Measurements from ENCODE around the gene STX1A.
"Not testable (repeated sequence)": the region's sequence is repeated elsewhere in the genome, so short reads cannot be mapped to it uniquely, and the experiment has no call there.

STX1A gene

DNA sequence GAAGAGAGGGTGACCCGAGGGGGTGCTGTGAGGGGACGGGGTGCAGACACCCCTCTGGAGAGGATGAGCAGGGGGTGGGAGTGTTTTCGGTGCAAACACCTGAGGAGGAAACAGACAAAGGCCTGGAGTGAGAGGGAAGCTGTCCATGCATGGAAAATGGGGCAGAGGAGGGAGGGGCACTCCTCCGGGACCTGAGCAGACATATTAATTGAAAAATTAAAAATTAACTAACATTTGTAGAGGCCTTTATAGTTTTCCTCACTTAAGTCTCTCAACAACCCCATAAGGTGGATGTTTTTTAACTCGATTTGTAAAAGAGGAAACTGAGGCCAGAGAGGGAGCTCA lies 50.6 kb downstream of the STX1A start:
- TF ChIP-seq, protein P1, sequence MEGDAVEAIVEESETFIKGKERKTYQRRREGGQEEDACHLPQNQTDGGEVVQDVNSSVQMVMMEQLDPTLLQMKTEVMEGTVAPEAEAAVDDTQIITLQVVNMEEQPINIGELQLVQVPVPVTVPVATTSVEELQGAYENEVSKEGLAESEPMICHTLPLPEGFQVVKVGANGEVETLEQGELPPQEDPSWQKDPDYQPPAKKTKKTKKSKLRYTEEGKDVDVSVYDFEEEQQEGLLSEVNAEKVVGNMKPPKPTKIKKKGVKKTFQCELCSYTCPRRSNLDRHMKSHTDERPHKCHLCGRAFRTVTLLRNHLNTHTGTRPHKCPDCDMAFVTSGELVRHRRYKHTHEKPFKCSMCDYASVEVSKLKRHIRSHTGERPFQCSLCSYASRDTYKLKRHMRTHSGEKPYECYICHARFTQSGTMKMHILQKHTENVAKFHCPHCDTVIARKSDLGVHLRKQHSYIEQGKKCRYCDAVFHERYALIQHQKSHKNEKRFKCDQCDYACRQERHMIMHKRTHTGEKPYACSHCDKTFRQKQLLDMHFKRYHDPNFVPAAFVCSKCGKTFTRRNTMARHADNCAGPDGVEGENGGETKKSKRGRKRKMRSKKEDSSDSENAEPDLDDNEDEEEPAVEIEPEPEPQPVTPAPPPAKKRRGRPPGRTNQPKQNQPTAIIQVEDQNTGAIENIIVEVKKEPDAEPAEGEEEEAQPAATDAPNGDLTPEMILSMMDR (IDR thresholded peaks at IDR 0.05; ENCODE audit: extremely low read depth, missing control alignments) = no peak
- DNase-seq (ENCODE audit: low spot score) = peak; percentile 42

DNA sequence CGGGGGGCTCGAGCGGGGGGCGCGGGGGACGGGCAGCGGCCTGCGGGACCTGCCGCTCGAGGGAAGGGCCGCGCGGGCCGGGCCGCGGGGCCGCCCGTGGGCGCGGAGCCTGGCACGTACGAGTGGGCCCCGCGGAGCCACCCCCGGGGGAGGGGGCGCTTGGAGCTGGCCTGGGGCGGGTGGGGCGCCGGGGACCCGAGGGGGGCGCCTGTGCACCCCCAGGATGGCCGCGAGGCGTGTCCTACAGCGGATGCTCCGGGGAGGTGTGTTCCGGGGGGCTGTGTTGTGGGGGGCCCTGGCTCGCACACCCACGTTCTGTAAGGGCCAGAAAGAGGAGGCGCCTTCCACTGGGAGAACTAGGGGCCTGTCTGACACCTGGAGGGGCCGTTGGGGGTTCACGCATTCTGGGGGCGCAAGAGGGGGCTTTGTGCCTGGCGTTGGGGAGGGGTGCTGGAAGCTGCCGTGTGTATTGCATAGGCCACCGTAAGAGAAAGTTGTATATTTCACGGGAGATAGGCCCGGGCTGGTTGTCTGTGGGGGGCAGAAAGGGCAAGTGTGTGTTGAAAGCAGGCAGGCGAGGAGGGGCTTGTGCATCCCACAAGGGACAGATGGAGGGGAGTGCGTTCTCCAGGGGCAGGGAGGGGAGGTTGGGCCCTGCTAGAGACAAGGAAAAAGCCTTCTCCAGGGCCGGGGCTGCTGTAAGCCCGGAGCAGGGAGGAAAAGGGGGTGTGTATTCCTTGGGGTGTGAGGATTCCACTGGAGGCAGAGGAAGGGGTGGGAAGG lies 51.2 kb downstream of the STX1A start:
- peak; percentile 60 for DNase-seq (ENCODE audit: low spot score)
- TF ChIP-seq, protein P1 (IDR thresholded peaks at IDR 0.05; ENCODE audit: extremely low read depth, missing control alignments) = no peak

DNA sequence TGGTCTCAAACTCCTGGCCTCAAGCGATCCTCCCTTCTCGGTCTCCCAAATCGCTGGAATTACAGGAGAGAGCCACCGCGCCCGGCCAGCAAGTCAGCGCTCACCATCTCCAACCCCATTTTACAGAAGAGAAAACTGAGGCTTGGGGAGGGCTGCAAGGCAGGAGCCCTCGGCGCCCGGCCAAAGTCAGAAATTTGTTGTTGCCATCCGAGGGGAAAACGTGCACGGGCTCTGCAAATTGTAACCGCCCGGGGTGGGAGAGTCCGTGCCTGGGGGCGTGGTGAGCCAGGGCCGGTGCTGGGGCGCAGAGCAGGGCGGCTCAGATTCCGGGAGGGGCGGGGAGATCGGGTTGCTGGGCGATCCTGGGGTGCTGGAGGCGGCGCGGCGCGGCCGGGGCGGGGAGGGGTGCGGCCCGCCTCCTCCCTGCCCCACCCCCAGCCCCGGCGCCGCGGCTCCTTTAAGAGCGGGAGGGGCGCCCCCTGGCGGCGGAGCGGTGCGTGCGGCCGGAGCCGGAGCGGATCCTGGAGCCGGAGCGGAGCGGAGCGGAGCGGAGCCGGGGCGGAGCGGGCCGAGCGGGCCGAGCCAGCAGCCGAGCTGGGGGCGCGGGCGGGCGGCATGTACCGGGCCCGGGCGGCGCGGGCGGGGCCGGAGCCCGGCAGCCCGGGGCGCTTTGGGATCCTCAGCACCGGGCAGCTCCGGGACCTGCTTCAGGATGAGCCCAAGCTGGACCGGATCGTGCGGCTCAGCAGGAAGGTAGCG lies 51.9 kb downstream of the STX1A start, which contains the start of gene VPS37D:
Gene VPS37D, plus strand, starts transcription at position 488 of the 759 bp plus-strand sequence. Its CDS starts 128 bp downstream, at position 616.
- peak; percentile 99 for DNase-seq (ENCODE audit: low spot score)
- TF ChIP-seq, protein P1 (IDR thresholded peaks at IDR 0.05; ENCODE audit: extremely low read depth, missing control alignments) = peak; percentile 96

DNA sequence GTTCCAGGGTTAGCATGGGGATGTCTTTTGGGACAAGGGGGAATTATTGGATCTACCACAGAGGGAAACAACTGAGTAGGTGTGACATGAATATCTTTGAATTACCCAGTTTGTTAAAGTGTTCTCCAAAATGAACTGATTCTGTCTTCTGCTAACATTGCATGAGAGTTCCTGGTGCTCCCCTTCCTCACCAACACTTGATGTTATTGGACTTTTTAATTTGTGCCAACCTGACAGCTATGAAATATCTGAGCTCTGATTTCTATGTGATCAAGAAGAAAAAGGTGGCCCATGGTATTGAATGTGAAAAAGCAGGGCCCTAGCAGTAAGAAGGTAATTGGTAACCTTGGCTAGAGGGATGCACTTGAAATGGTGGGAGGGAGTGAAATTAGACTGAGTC lies 56.4 kb downstream of the STX1A start:
- DNase-seq (ENCODE audit: low spot score) = no peak
- TF ChIP-seq, protein P1 (IDR thresholded peaks at IDR 0.05; ENCODE audit: extremely low read depth, missing control alignments) = no peak

DNA sequence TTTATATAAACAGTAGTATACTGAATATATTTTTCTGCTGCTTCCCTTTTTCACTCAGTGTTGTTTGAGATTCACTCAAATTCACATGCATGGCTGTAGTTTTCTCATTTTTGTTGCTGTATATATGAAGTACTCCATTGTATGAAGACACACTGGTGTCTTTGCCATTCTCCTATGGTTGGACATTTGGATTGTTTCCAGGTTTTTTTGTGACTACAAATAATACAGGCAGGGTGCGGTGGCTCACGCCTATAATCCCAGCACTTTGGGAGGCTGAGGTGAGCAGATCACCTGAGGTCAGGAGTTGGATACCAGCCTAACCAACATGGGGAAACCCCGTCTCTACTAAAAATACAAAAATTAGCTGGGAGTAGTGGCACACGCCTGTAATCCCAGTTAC lies 58.9 kb downstream of the STX1A start:
- DNase-seq (ENCODE audit: low spot score) = not testable (repeated sequence)

DNA sequence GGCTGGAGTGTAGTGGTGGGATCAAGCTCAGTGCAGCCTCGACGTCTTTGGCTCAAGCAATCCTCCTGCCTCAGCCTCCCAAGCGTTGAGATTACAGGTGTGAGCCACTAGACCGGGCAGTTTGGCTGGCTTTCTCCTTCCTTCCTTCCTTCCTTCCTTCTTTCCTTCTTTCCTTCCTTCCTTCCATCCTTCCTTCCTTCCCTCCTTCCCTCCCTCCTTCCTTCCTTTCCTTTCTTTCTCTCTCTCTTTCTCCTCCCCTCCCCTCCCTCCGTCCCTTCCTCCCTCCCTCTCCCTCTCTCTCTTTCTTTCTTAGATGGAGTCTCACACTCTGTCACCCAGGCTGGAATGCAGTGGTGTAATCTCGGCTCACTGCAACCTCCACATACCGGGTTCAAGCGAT lies 59.5 kb downstream of the STX1A start:
- TF ChIP-seq, protein P1 (IDR thresholded peaks at IDR 0.05; ENCODE audit: extremely low read depth, missing control alignments) = no peak
- DNase-seq (ENCODE audit: low spot score) = no peak

DNA sequence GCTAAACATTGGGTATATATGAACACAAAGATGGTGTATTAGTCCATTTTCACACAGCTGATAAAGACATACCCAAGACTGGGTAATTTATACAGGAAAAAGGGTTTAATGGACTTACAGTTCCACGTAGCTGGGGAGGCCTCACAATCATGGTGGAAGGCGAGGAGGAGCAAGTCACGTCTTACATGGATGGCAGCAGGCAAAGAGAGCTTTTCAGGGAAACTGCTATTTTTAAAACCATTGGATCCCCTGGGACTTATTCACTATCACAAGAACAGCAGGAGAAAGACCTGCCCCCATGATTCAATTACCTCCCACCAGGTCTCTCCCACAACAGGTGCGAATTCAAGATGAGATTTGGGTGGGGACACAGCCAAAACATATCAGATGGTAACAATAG lies 64.2 kb downstream of the STX1A start:
- not testable (repeated sequence) for DNase-seq (ENCODE audit: low spot score)

DNA sequence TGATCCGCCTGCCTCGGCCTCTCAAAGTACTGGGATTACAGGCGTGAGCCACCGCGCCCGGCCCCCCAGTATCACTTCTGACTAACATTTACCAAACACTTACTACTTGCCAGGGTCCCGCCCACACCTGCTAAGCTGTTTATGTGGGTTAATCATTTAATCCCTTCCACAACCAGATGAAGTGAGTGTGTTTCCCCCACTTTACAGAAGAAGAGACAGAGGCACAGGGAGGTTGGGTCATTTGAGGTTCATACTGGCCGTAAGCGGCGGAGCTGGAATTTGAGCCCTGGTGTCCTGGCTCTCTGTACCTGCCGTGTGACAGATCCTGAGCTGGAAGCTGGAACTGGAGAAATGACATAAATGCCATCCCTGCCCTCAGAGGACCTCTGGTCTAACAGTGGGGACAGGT lies 66.9 kb downstream of the STX1A start:
- DNase-seq (ENCODE audit: low spot score) = no peak
- TF ChIP-seq, protein P1 (IDR thresholded peaks at IDR 0.05; ENCODE audit: extremely low read depth, missing control alignments) = no peak
